OCI-LY1 (cell line): ENCODE measurements around the gene SIK3.

ENCODE experiments used
- EZH2 ChIP-seq: fragments of 200-600 bp; sonication (generic), shearing (Covaris generic); IDR thresholded peaks from 2 replicates; pipeline ENCODE4 v1.8.0; 2017; ENCODE audit warnings: borderline replicate concordance, mixed run types, mild to moderate bottlenecking, antibody characterized with exemption, low read length, moderate library complexity, mixed read lengths
- TF ChIP-seq, protein P1 (sequence below): fragments of 200-600 bp; sonication (generic), shearing (Covaris generic); IDR thresholded peaks from 2 replicates; pipeline ENCODE4 v1.5.1; 2017; ENCODE audit warnings: mild to moderate bottlenecking, antibody characterized with exemption, low read length, moderate library complexity, mixed read lengths

DNA sequence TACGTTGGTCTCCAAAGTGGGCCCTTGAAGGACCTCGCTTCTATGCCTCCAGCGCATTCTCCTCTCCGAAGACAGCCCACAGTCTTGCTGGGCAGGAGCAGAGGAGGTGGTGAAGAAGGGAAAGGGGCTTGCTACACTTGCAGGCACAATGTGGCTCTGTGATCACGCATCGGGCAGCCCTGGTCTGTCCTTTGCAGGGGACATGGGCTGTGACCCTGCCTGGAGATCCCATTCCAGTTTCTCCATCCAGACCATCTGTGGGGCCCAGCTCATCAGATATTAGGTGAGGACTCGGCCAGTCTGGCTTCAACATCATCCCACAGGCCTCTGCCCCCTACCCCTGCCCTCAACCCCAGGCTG lies 261.6 kb downstream of the SIK3 start:
- TF ChIP-seq, protein P1, sequence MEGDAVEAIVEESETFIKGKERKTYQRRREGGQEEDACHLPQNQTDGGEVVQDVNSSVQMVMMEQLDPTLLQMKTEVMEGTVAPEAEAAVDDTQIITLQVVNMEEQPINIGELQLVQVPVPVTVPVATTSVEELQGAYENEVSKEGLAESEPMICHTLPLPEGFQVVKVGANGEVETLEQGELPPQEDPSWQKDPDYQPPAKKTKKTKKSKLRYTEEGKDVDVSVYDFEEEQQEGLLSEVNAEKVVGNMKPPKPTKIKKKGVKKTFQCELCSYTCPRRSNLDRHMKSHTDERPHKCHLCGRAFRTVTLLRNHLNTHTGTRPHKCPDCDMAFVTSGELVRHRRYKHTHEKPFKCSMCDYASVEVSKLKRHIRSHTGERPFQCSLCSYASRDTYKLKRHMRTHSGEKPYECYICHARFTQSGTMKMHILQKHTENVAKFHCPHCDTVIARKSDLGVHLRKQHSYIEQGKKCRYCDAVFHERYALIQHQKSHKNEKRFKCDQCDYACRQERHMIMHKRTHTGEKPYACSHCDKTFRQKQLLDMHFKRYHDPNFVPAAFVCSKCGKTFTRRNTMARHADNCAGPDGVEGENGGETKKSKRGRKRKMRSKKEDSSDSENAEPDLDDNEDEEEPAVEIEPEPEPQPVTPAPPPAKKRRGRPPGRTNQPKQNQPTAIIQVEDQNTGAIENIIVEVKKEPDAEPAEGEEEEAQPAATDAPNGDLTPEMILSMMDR = no peak
- no peak for TF ChIP-seq EZH2
